Lung (tissue), 12 donors: ENCODE results near the gene NUDT14. TPM values are rescaled to one million over a fixed set of nuclear protein-coding genes. Genes with fewer than 3 reads are reported as not detected.

Experiments used
- ATAC-seq: fragments of 200-7000 bp; cut with Tn5 transposase; one replicate; pipeline ENCODE4 v1.9.1; 2020; ENCODE audit warnings: moderate number of reproducible peaks; ENCODE audit not compliant: insufficient read depth, low FRiP score
- DNase-seq, 3 donors: peaks; one replicate each; pipeline ENCODE4 v3.0.0-alpha.2; 2013 to 2017
- H3K27ac ChIP-seq, 2 donors: one replicate each; pipeline ENCODE4 v1.5.1; 2013; ENCODE audit warnings: mild to moderate bottlenecking in 2 of 2, moderate library complexity in 2 of 2, control low read depth in 1 of 2, inconsistent platforms in 1 of 2, low read depth in 1 of 2, low read length in 1 of 2
- H3K27me3 ChIP-seq, 3 donors: one replicate each; pipeline ENCODE4 v1.5.1; 2013; ENCODE audit warnings: low read length in 2 of 3; ENCODE audit not compliant: control insufficient read depth in 3 of 3, insufficient read depth in 3 of 3
- H3K36me3 ChIP-seq, 4 donors: one replicate each; pipeline ENCODE4 v1.5.1; 2013; ENCODE audit warnings: low read length in 4 of 4, mild to moderate bottlenecking in 1 of 4, moderate library complexity in 1 of 4; ENCODE audit not compliant: control insufficient read depth in 4 of 4, insufficient read depth in 4 of 4
- H3K4me1 ChIP-seq, 5 donors: one replicate each; pipeline ENCODE4 v1.5.1; 2013; ENCODE audit warnings: low read length in 5 of 5, mild to moderate bottlenecking in 2 of 5, moderate library complexity in 1 of 5; ENCODE audit not compliant: control insufficient read depth in 5 of 5, insufficient read depth in 5 of 5
- H3K4me3 ChIP-seq: one replicate; pipeline ENCODE4 v1.5.1; 2013; ENCODE audit warnings: mild to moderate bottlenecking, control low read depth, moderate library complexity
- H3K9ac ChIP-seq, 2 donors: one replicate each; pipeline ENCODE4 v1.5.1; 2013; ENCODE audit warnings: low read length in 2 of 2, control low read depth in 1 of 2; ENCODE audit not compliant: insufficient read depth in 1 of 2
- H3K9me3 ChIP-seq, 4 donors: one replicate each; pipeline ENCODE4 v1.5.1; 2013; ENCODE audit warnings: low read length in 3 of 4, mild to moderate bottlenecking in 1 of 4, moderate library complexity in 1 of 4; ENCODE audit not compliant: control insufficient read depth in 4 of 4, insufficient read depth in 3 of 4
- WGBS, 2 donors: extraction: QIAGEN DNeasy Blood & Tissue Kit; methylation state at CpG; one replicate each; pipeline ENCODE4 v1.1.7; 2013; 5-methylcytosine and 5-hydroxymethylcytosine counted together
- polyA plus RNA-seq, 2 donors: library from polyadenylated mRNA; stranded (reverse); fragments of 200-250 nt; gene quantifications; one replicate each; pipeline ENCODE4 v1.2.1, GENCODE V29; 2013
- total RNA-seq, 2 donors: library from RNA; depleted of rRNA in 1 of 2; stranded (reverse); fragments of >200 nt in 1 of 2; gene quantifications; one replicate each; pipeline ENCODE4 v1.2.1, GENCODE V29; 2014 to 2021
- TF ChIP-seq, protein P1 (sequence below): IDR thresholded peaks from 2 replicates; pipeline ENCODE4 v1.5.1; 2012; ENCODE audit warnings: mild to moderate bottlenecking; ENCODE audit errors: control extremely low read depth, extremely low read depth
- donor health status: control.
- donor health status: control.
- donor health status: Bipolar disorder and iron deficiency.
- donor health status: healthy.
- donor health status: DM: yes; HTN: yes; CAD: no.

The NUDT14 gene
- total and polyA plus RNA-seq, 4 donors, result 27.7 to 80.7 (median 51.3) TPM

DNA sequence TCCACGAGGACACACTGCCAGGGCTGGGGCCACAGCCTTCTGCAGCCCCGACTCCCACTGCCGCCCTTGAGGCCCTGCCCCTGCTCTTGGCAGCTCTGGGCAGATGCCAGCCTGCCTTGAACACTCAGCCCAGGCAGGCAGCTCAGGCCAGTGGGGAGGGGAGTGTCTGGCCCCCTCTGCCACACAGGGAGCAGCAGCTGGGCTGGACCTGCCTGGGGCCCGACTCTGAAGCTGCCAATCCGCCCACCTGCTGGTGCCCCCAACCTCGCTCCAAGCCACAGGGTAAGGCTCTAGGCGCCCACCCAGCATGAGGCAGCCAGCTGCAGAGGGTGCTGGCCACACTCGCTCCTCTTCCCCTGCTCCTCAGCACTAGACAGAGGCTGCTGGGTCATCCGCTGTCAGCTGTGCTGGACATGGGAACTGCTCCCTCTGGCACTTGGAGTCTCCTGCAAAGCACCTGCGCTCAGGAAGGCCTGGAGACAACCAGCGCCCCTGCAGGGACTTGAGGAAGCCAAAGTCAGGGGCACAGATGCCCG, 24.6 kb upstream of the NUDT14 start:
- 48 to 65% methylated on average over 12 of the region's 12 CpGs for WGBS, 2 donors
- TF ChIP-seq, protein P1, sequence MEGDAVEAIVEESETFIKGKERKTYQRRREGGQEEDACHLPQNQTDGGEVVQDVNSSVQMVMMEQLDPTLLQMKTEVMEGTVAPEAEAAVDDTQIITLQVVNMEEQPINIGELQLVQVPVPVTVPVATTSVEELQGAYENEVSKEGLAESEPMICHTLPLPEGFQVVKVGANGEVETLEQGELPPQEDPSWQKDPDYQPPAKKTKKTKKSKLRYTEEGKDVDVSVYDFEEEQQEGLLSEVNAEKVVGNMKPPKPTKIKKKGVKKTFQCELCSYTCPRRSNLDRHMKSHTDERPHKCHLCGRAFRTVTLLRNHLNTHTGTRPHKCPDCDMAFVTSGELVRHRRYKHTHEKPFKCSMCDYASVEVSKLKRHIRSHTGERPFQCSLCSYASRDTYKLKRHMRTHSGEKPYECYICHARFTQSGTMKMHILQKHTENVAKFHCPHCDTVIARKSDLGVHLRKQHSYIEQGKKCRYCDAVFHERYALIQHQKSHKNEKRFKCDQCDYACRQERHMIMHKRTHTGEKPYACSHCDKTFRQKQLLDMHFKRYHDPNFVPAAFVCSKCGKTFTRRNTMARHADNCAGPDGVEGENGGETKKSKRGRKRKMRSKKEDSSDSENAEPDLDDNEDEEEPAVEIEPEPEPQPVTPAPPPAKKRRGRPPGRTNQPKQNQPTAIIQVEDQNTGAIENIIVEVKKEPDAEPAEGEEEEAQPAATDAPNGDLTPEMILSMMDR, result no peak
- no peak for ATAC-seq
- H3K9ac ChIP-seq, result no peak overlapping the region
- H3K36me3 ChIP-seq, result peaks cover 0 to 14% (median 3%) of the 10 kb centered on the region in 4 donors
- DNase-seq, result no peak
- peak overlapping the region in 1 of 2 donors; percentile 39 for H3K27ac ChIP-seq
- peaks cover 0 to 4% (median 0%) of the 10 kb centered on the region in 3 donors for H3K27me3 ChIP-seq
- H3K4me3 ChIP-seq, result no peak overlapping the region
- H3K9me3 ChIP-seq, result no peaks in the 10 kb centered on the region
- H3K4me1 ChIP-seq, result peaks cover 0 to 17% (median 8%) of the 10 kb centered on the region in 5 donors

DNA sequence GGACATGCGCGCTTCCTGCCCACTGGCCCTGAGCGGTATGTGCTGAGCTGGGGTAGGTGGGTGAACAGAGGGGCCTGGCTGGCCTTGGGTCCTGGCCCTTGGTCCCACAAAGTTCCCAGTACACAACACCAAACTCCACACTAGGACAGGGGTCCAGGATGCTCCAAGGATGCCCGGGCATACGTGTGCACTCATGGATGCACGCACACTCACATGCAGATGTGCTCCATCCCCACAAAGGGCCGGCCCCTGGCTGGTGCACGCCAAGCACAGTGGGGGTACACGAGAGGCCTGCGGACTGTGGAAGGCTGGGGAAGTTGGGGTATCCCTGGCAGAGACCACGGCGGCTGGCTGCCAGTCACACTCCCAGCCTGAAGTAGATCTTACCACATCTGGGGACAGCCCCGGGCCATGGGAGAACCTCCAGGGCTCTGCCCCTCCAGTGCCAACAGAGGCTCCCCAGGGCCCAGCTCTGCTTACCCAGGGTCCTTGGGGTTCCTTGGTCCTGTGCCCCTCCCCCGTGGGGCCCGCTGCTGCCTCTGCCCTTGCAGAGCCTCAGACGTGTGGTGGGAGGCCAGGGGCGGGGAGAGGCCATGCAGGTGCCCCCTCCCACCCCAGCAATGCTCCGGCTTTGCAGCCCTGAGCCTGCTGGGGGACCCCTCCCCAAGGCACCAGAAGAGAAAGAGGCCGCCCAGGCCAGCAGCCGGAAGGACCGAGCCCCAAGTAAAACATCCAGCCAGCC, 24.0 kb upstream of the NUDT14 start:
- H3K4me3 ChIP-seq, result no peak overlapping the region
- ATAC-seq, result no peak
- peak overlapping the region in 1 of 2 donors; percentile 45 for H3K27ac ChIP-seq
- no peak overlapping the region for H3K9ac ChIP-seq
- peaks cover 0 to 4% (median 3%) of the 10 kb centered on the region in 3 donors for H3K27me3 ChIP-seq
- H3K9me3 ChIP-seq, result no peaks in the 10 kb centered on the region
- no peak for DNase-seq
- WGBS, 2 donors, result 49 to 61% methylated on average over 21 of the region's 21 CpGs
- TF ChIP-seq, protein P1, result no peak
- H3K4me1 ChIP-seq, result peaks cover 0 to 17% (median 8%) of the 10 kb centered on the region in 5 donors
- peaks cover 0 to 12% (median 1%) of the 10 kb centered on the region in 4 donors for H3K36me3 ChIP-seq

DNA sequence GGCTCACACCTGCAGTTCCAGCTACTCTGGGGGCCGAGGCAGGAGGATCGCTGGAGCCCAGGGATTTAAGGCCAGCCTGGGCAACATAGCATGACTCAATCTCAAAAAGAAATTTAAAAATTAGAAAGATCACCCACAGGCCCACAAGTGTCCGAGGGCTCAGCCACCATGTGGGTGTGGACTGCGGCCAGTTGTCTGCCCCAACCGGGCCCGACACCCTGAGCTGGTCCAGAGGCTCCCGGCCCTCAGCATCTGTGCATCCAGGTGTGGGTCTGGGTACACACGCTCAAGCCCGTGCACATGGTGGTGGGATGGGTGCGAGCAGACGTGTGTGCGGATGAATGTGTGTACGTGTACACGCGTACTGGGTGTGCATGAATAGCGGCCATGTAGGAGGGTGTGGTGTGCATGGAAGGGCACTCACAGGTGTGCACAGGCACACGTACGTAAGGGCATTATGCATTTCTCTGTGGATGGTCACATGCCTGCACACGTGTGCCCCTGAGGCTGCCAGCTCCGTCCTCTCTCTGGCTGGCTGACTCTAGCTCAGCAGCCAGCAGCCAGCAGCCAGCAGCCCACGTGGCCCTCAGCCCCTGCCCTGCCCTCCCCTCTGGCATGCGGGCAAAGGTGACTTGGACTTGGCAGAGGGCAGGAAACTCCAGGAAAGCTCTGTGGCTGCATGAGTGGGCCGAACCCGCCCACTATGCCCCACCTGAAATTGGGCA, 23.3 kb upstream of the NUDT14 start:
- Histone ChIP-seq H3K4me3 (no peak overlapping the region), H3K9ac (no peak overlapping the region), H3K9me3 (no peaks in the 10 kb centered on the region), H3K4me1 (peaks cover 0 to 19% (median 8%) of the 10 kb centered on the region in 5 donors), H3K27me3 (peaks cover 0 to 7% (median 6%) of the 10 kb centered on the region in 3 donors), H3K27ac (peak overlapping the region in 1 of 2 donors; percentile 45), H3K36me3 (peaks cover 0 to 4% (median 0%) of the 10 kb centered on the region in 4 donors)
- TF ChIP-seq, protein P1, result no peak
- 57 to 60% methylated on average over 24 of the region's 24 CpGs for WGBS, 2 donors
- ATAC-seq (peak; percentile 23), DNase-seq (no peak)
